ENCODE data around the gene CD109.

- TF ChIP-seq CTCF (IDR thresholded peaks at IDR 0.05; ENCODE audit: low read depth, low read length) (no peak), MYC (IDR thresholded peaks at IDR 0.05; ENCODE audit: low read depth, low read length) (no peak), POLR2A (IDR thresholded peaks at IDR 0.05; ENCODE audit: extremely low read depth, insufficient read length) (no peak), MAX (IDR thresholded peaks at IDR 0.05; ENCODE audit: low read depth, low read length) (no peak)
Observed at GRCh38 chr6:73722318-73723060, 26.5 kb downstream of the CD109 start.

Measured in NB4 (cell line).